Dendritic cell treated with granulocyte-macrophage colony-stimulating factor and Interleukin-4, amounts not matched to agents 40 ng/mL and 50 ng/mL, for 4 days (primary cell): ENCODE results near the gene ARIH1.
"Not testable (repeated sequence)": the region's sequence is repeated elsewhere in the genome, so short reads cannot be mapped to it uniquely, and the experiment has no call there.

Experiments
- H3K27ac Mint-ChIP-seq: one replicate; pipeline ENCODE4 v1.8.0; 2022; ENCODE audit warnings: mild to moderate bottlenecking, mixed read lengths
- H3K27me3 Mint-ChIP-seq: one replicate; pipeline ENCODE4 v1.8.0; 2022; ENCODE audit warnings: mild to moderate bottlenecking, mixed read lengths
- H3K36me3 Mint-ChIP-seq: one replicate; pipeline ENCODE4 v1.8.0; 2022; ENCODE audit warnings: low read depth, mixed read lengths
- H3K4me1 Mint-ChIP-seq: one replicate; pipeline ENCODE4 v1.8.0; 2022; ENCODE audit warnings: low read depth, mixed read lengths
- H3K4me3 Mint-ChIP-seq: one replicate; pipeline ENCODE4 v1.8.0; 2022; ENCODE audit warnings: mild to moderate bottlenecking, moderate library complexity, mixed read lengths
- H3K9me3 Mint-ChIP-seq: one replicate; pipeline ENCODE4 v1.8.0; 2022; ENCODE audit warnings: mixed read lengths
- intact Hi-C: fragments of 100-400 bp; cut with micrococcal nuclease; formaldehyde crosslinking; loops from one replicate; pipeline ENCODE4 v1.15.0; 2022

The ARIH1 gene

GRCh38 chr15:72473614-72474465 is at the start of gene ARIH1:
Gene ARIH1, plus strand, starts transcription at chr15:72474330. Its CDS starts 310 bp downstream, at chr15:72474640.
- Mint-ChIP-seq H3K9me3 (no peaks in the 10 kb centered on the region), H3K36me3 (peaks cover 59% of the 10 kb centered on the region), H3K27me3 (no peaks in the 10 kb centered on the region), H3K4me3 (peak within 1 kb of the TSS; percentile 96), H3K27ac (peak within 1 kb of the TSS; percentile 99), H3K4me1 (peaks cover 40% of the 10 kb centered on the region)
- intact Hi-C loops = loop anchor here (2.0 to 10.0 kb wide), 3 partner anchors 91 to 239 kb away; partner anchors contain the start of gene PKM

GRCh38 chr15:72426753-72427152 is 47.4 kb upstream of the ARIH1 start:
- intact Hi-C loops = no loop called here
- Mint-ChIP-seq H3K36me3 (peaks cover 6% of the 10 kb centered on the region), H3K27me3 (peaks cover 2% of the 10 kb centered on the region), H3K4me1 (no peaks in the 10 kb centered on the region), H3K4me3 (no peak overlapping the region), H3K27ac (no peak overlapping the region), H3K9me3 (peaks cover 56% of the 10 kb centered on the region)

GRCh38 chr15:72437650-72438316 is 36.3 kb upstream of the ARIH1 start:
- intact Hi-C loops = no loop called here
- H3K27me3 Mint-ChIP-seq = peaks cover 7% of the 10 kb centered on the region
- H3K9me3 Mint-ChIP-seq = peaks cover 24% of the 10 kb centered on the region
- H3K36me3 Mint-ChIP-seq = no peaks in the 10 kb centered on the region
- H3K27ac Mint-ChIP-seq = no peak overlapping the region
- no peaks in the 10 kb centered on the region for H3K4me1 Mint-ChIP-seq
- H3K4me3 Mint-ChIP-seq = no peak overlapping the region

- H3K9me3 Mint-ChIP-seq, H3K36me3 Mint-ChIP-seq, H3K4me1 Mint-ChIP-seq, H3K4me3 Mint-ChIP-seq, intact Hi-C loops, H3K27ac Mint-ChIP-seq: not testable (repeated sequence)
- H3K27me3 Mint-ChIP-seq = peaks cover 11% of the 10 kb centered on the region
Observed at GRCh38 chr15:72442848-72443247, 31.3 kb upstream of the ARIH1 start.

GRCh38 chr15:72445426-72445825 is 28.7 kb upstream of the ARIH1 start:
- intact Hi-C loops = no loop called here
- Mint-ChIP-seq H3K36me3 (no peaks in the 10 kb centered on the region), H3K4me3 (no peak overlapping the region), H3K27me3 (peaks cover 12% of the 10 kb centered on the region), H3K27ac (no peak overlapping the region), H3K4me1 (no peaks in the 10 kb centered on the region), H3K9me3 (no peaks in the 10 kb centered on the region)

- no peaks in the 10 kb centered on the region for H3K9me3 Mint-ChIP-seq
- no peaks in the 10 kb centered on the region for H3K36me3 Mint-ChIP-seq
- intact Hi-C loops = no loop called here
- no peak overlapping the region for H3K27ac Mint-ChIP-seq
- H3K4me3 Mint-ChIP-seq = no peak overlapping the region
- no peaks in the 10 kb centered on the region for H3K4me1 Mint-ChIP-seq
- H3K27me3 Mint-ChIP-seq = peaks cover 10% of the 10 kb centered on the region
Observed at GRCh38 chr15:72450805-72451204, 23.3 kb upstream of the ARIH1 start.

GRCh38 chr15:72451224-72451623 is 22.9 kb upstream of the ARIH1 start:
- Mint-ChIP-seq H3K27me3 (peaks cover 10% of the 10 kb centered on the region), H3K4me3 (no peak overlapping the region), H3K36me3 (no peaks in the 10 kb centered on the region), H3K27ac (no peak overlapping the region), H3K4me1 (no peaks in the 10 kb centered on the region), H3K9me3 (no peaks in the 10 kb centered on the region)
- intact Hi-C loops = no loop called here

- no peaks in the 10 kb centered on the region for H3K36me3 Mint-ChIP-seq
- no peaks in the 10 kb centered on the region for H3K9me3 Mint-ChIP-seq
- H3K27ac Mint-ChIP-seq = no peak overlapping the region
- peaks cover 2% of the 10 kb centered on the region for H3K4me1 Mint-ChIP-seq
- H3K4me3 Mint-ChIP-seq = no peak overlapping the region
- peaks cover 2% of the 10 kb centered on the region for H3K27me3 Mint-ChIP-seq
- intact Hi-C loops = no loop called here
Observed at GRCh38 chr15:72456684-72457083, 17.4 kb upstream of the ARIH1 start.

GRCh38 chr15:72460402-72460801 is 13.7 kb upstream of the ARIH1 start:
- H3K4me1 Mint-ChIP-seq = peaks cover 26% of the 10 kb centered on the region
- H3K4me3 Mint-ChIP-seq = no peak overlapping the region
- no peaks in the 10 kb centered on the region for H3K9me3 Mint-ChIP-seq
- H3K36me3 Mint-ChIP-seq = no peaks in the 10 kb centered on the region
- no peaks in the 10 kb centered on the region for H3K27me3 Mint-ChIP-seq
- intact Hi-C loops = no loop called here
- H3K27ac Mint-ChIP-seq = no peak overlapping the region

- no peaks in the 10 kb centered on the region for H3K27me3 Mint-ChIP-seq
- peaks cover 26% of the 10 kb centered on the region for H3K4me1 Mint-ChIP-seq
- H3K4me3 Mint-ChIP-seq = no peak overlapping the region
- H3K9me3 Mint-ChIP-seq = no peaks in the 10 kb centered on the region
- no peaks in the 10 kb centered on the region for H3K36me3 Mint-ChIP-seq
- peak overlapping the region; percentile 60 for H3K27ac Mint-ChIP-seq
- intact Hi-C loops = no loop called here
Observed at GRCh38 chr15:72463702-72464101, 10.4 kb upstream of the ARIH1 start.

- H3K9me3 Mint-ChIP-seq = no peaks in the 10 kb centered on the region
- intact Hi-C loops = no loop called here
- H3K36me3 Mint-ChIP-seq = no peaks in the 10 kb centered on the region
- H3K4me3 Mint-ChIP-seq = peak overlapping the region; percentile 69
- H3K27me3 Mint-ChIP-seq = no peaks in the 10 kb centered on the region
- H3K27ac Mint-ChIP-seq = peak overlapping the region; percentile 60
- peaks cover 26% of the 10 kb centered on the region for H3K4me1 Mint-ChIP-seq
Observed at GRCh38 chr15:72464251-72464650, 9.9 kb upstream of the ARIH1 start.

GRCh38 chr15:72468103-72468502 is 6.0 kb upstream of the ARIH1 start:
- Mint-ChIP-seq H3K27me3 (no peaks in the 10 kb centered on the region), H3K4me3 (no peak overlapping the region), H3K4me1 (peaks cover 32% of the 10 kb centered on the region), H3K27ac (no peak overlapping the region), H3K9me3 (no peaks in the 10 kb centered on the region), H3K36me3 (peaks cover 12% of the 10 kb centered on the region)
- intact Hi-C loops = no loop called here

- Mint-ChIP-seq H3K27me3 (no peaks in the 10 kb centered on the region), H3K4me3 (peak overlapping the region; percentile 96), H3K27ac (peak overlapping the region; percentile 99), H3K36me3 (peaks cover 52% of the 10 kb centered on the region), H3K4me1 (peaks cover 32% of the 10 kb centered on the region), H3K9me3 (no peaks in the 10 kb centered on the region)
- intact Hi-C loops = loop anchor here (10.0 kb wide), 2 partner anchors 92 to 238 kb away; partner anchors contain the start of gene PKM
Observed at GRCh38 chr15:72472992-72473610, 1.0 kb upstream of the ARIH1 start.

- no peaks in the 10 kb centered on the region for H3K27me3 Mint-ChIP-seq
- peaks cover 42% of the 10 kb centered on the region for H3K4me1 Mint-ChIP-seq
- H3K9me3 Mint-ChIP-seq = no peaks in the 10 kb centered on the region
- intact Hi-C loops = loop anchor here (2.0 to 10.0 kb wide), 3 partner anchors 90 to 240 kb away; partner anchors contain the start of gene PKM
- peak overlapping the region; percentile 99 for H3K27ac Mint-ChIP-seq
- H3K4me3 Mint-ChIP-seq = peak overlapping the region; percentile 96
- H3K36me3 Mint-ChIP-seq = peaks cover 66% of the 10 kb centered on the region
Observed at GRCh38 chr15:72474466-72474911, 359 bp downstream of the ARIH1 start.
